ENCODE results near the gene CFDP1. TPM values are rescaled to one million over a fixed set of nuclear protein-coding genes. Genes with fewer than 3 reads are reported as not detected.

Gene CFDP1
- total RNA-seq, 1 experiment from 2014 or later = 44.7 TPM

- CTCF ChIA-PET = interaction anchor here (0.6 to 1.7 kb wide), 4 partner anchors 14 to 44 kb away, joined by 3 to 8 read pairs (median 4); no protein-coding TSS in a partner anchor
- intact Hi-C loops (cut with micrococcal nuclease) = no loop called here
- H3K4me3 Mint-ChIP-seq (ENCODE audit: unreplicated experiment) = no peak overlapping the region
- H3K9me3 Mint-ChIP-seq (ENCODE audit: unreplicated experiment) = no peaks in the 10 kb centered on the region
- BruUV-seq (replicated peaks) = no TSS peak
- H3K4me1 Mint-ChIP-seq (ENCODE audit: insufficient read depth, unreplicated experiment) = peaks cover 30% of the 10 kb centered on the region
- no peak for TF ChIP-seq CTCF (IDR thresholded peaks at IDR 0.05; ENCODE audit: unreplicated experiment)
- H3K27me3 Mint-ChIP-seq (ENCODE audit: insufficient read depth, unreplicated experiment) = no peaks in the 10 kb centered on the region
- peak overlapping the region; percentile 85 for H3K27ac Mint-ChIP-seq (ENCODE audit: low read depth, unreplicated experiment)
- DNase-seq (ENCODE audit: unreplicated experiment) = no peak
- POLR2A ChIA-PET = interaction anchor here (0.6 to 5.6 kb wide), 3 partner anchors 9 to 348 kb away, joined by 3 to 65 read pairs (median 4); no protein-coding TSS in a partner anchor
- peaks cover 11% of the 10 kb centered on the region for H3K36me3 Mint-ChIP-seq (ENCODE audit: insufficient read depth, unreplicated experiment)
Measured at GRCh38 chr16:75340741-75341491, 92.4 kb downstream of the CFDP1 start.

GRCh38 chr16:75337430-75337829 is 95.9 kb downstream of the CFDP1 start:
- BruUV-seq (replicated peaks) = no TSS peak
- Mint-ChIP-seq H3K9me3 (ENCODE audit: unreplicated experiment) (no peaks in the 10 kb centered on the region), H3K27ac (ENCODE audit: low read depth, unreplicated experiment) (no peak overlapping the region), H3K4me1 (ENCODE audit: insufficient read depth, unreplicated experiment) (peaks cover 16% of the 10 kb centered on the region), H3K27me3 (ENCODE audit: insufficient read depth, unreplicated experiment) (no peaks in the 10 kb centered on the region), H3K4me3 (ENCODE audit: unreplicated experiment) (no peak overlapping the region), H3K36me3 (ENCODE audit: insufficient read depth, unreplicated experiment) (peaks cover 18% of the 10 kb centered on the region)
- no peak for TF ChIP-seq CTCF (IDR thresholded peaks at IDR 0.05; ENCODE audit: unreplicated experiment)
- ChIA-PET CTCF (interaction anchor here (1.1 kb wide), 1 partner anchor 31 kb away, joined by 3 read pairs; no protein-coding TSS in a partner anchor), POLR2A (no interaction called here)
- intact Hi-C loops (cut with micrococcal nuclease) = no loop called here
- DNase-seq (ENCODE audit: unreplicated experiment) = no peak

GRCh38 chr16:75336521-75336920 is 96.8 kb downstream of the CFDP1 start:
- no peak for TF ChIP-seq CTCF (IDR thresholded peaks at IDR 0.05; ENCODE audit: unreplicated experiment)
- no peak overlapping the region for H3K4me3 Mint-ChIP-seq (ENCODE audit: unreplicated experiment)
- ChIA-PET CTCF (interaction anchor here (1.1 kb wide), 1 partner anchor 30 kb away, joined by 3 read pairs; no protein-coding TSS in a partner anchor), POLR2A (interaction anchor here (2.0 kb wide), 2 partner anchors 10 to 31 kb away, joined by 6 to 11 read pairs; no protein-coding TSS in a partner anchor)
- no peak overlapping the region for H3K27ac Mint-ChIP-seq (ENCODE audit: low read depth, unreplicated experiment)
- H3K9me3 Mint-ChIP-seq (ENCODE audit: unreplicated experiment) = no peaks in the 10 kb centered on the region
- intact Hi-C loops (cut with micrococcal nuclease) = no loop called here
- BruUV-seq (replicated peaks) = no TSS peak
- peaks cover 14% of the 10 kb centered on the region for H3K36me3 Mint-ChIP-seq (ENCODE audit: insufficient read depth, unreplicated experiment)
- DNase-seq (ENCODE audit: unreplicated experiment) = no peak
- peaks cover 7% of the 10 kb centered on the region for H3K4me1 Mint-ChIP-seq (ENCODE audit: insufficient read depth, unreplicated experiment)
- no peaks in the 10 kb centered on the region for H3K27me3 Mint-ChIP-seq (ENCODE audit: insufficient read depth, unreplicated experiment)

- no TSS peak for BruUV-seq (replicated peaks)
- POLR2A ChIA-PET = no interaction called here
- intact Hi-C loops (cut with micrococcal nuclease) = no loop called here
- H3K4me3 Mint-ChIP-seq (ENCODE audit: unreplicated experiment) = no peak overlapping the region
- no peaks in the 10 kb centered on the region for H3K9me3 Mint-ChIP-seq (ENCODE audit: unreplicated experiment)
- no peaks in the 10 kb centered on the region for H3K27me3 Mint-ChIP-seq (ENCODE audit: insufficient read depth, unreplicated experiment)
- CTCF ChIA-PET = no interaction called here
- H3K36me3 Mint-ChIP-seq (ENCODE audit: insufficient read depth, unreplicated experiment) = peaks cover 20% of the 10 kb centered on the region
- TF ChIP-seq CTCF (IDR thresholded peaks at IDR 0.05; ENCODE audit: unreplicated experiment) = no peak
- no peak overlapping the region for H3K27ac Mint-ChIP-seq (ENCODE audit: low read depth, unreplicated experiment)
- no peaks in the 10 kb centered on the region for H3K4me1 Mint-ChIP-seq (ENCODE audit: insufficient read depth, unreplicated experiment)
- DNase-seq (ENCODE audit: unreplicated experiment) = no peak
Measured at GRCh38 chr16:75333721-75334163, 99.6 kb downstream of the CFDP1 start.

Measured in MCF 10A (cell line).